ENCODE results near the gene PTPRM. TPM values are rescaled to one million over a fixed set of nuclear protein-coding genes. Genes with fewer than 3 reads are reported as not detected.
"Not testable (repeated sequence)": the region's sequence is repeated elsewhere in the genome, so short reads cannot be mapped to it uniquely, and the experiment has no call there.

The PTPRM gene
- total RNA-seq, 1 donor from 2014 or later: 102 TPM

DNA sequence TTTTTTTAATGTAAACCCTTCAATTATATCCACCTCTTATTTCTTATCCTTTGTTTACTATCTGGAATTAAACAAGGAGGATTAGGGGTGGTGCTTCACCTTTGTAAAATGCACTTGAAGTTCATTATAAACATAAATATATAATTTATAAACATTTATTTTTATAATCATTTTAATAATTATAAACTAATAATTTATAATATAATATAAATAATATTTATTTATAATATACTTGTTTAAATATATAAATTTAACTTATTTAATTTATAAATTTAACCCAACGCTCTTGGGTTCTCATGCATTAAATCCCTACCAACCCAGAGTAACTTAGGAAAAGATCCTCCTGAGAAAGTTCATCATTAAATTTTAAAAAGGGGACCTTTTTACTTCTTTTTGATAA, 452.5 kb downstream of the PTPRM start:
- FAIRE-seq: peak; percentile 40

DNA sequence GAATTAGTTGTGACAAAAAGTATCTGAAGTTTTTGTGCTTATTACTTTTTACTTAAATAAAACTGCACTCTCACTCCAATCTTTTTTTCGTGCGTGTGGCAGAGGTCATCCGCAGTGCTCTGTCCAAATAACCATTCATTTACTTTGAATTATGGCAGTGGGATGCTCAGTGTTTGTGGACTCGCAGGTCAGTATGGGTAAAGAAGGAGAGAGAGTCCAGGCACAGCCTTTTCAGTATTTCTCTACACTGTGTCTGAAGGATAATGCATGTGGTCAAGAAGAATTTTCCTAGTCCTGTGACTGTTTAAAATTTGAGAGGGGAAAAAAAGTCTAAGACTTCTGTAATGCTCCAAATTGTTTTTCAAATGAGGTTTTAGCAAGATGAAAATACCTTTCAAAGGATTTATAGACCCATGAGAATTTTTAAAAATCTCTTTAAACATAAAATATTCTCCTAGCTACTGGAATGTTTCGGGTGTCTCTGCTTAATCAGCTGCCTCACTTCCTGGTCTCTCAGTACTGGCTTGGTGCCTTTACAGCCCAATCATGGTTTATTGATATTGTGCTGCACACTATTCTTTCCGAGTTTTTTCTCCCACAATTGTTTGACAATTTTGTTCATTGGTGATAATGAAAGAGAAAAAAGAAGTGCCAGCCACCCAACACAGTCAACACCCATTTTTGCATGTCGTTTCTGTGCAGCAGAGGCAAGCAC, 453.2 kb downstream of the PTPRM start:
- DNase-seq (ENCODE audit: low spot score in 2 of 2): no peak
- FAIRE-seq: no peak

More for the DNA sequence above, 452.5 kb downstream of the PTPRM start:
- no peak for DNase-seq (ENCODE audit: low spot score in 2 of 2)

DNA sequence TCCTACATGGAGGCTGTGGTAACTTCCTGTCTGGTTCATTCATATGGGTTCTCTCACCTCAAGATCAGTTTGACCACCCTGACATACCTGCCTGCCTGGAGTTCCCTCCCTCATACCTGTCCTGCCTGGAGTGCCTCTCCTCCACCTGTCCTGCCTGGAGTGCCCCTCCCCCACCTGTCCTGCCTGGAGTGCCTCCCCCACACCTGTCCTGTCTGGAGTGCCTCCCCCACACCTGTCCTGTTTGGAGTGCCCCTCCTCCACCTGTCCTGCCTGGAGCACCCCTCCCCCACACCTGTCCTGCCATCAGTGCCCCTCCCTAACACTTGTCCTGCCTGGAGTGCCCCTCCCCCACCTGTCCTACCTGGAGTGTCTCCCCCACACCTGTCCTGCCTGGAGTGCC, 461.9 kb downstream of the PTPRM start:
- FAIRE-seq (no peak), DNase-seq (ENCODE audit: low spot score in 2 of 2) (no peak)

DNA sequence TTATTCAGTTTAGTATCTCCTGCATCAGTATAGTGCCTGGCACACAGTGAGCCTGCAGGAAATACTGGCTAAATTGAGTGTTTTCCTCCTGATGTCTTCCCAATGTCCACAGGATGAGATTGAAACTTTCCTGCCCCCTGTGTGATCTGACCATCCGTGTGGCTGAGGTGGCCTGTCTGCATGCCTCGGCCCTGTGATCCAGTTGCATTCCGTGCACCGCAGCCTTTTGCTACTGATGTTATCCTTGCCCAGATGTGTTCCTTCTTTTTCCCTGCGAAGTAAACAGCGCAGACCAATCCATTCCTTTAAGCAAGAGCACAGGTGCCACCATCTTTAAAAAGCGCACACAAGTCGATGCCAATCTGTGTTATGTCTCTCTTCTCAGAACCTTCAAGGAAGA, 462.6 kb downstream of the PTPRM start:
- FAIRE-seq: no peak

DNA sequence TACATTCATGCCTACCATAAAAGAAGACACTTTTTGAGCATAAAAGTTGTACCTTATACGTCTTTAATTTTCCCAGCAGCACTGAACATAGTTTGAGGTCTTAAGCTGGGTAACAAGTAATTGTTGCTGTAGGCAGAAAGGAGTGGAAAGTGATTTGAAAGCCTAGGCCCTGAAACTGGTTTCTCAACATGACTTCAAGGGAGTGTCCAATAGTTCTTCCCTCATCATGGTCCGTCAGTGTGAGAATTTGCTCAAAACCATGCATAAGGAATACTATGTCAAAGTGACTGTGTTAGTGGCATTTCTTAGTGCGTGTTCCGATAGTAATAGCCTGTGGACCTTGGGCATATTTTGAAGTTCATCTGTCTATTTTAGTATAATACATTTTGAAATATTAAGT, 463.1 kb downstream of the PTPRM start:
- FAIRE-seq: no peak
- DNase-seq (ENCODE audit: low spot score in 2 of 2): no peak

More for the DNA sequence above, 462.6 kb downstream of the PTPRM start:
- DNase-seq (ENCODE audit: low spot score in 2 of 2): no peak

DNA sequence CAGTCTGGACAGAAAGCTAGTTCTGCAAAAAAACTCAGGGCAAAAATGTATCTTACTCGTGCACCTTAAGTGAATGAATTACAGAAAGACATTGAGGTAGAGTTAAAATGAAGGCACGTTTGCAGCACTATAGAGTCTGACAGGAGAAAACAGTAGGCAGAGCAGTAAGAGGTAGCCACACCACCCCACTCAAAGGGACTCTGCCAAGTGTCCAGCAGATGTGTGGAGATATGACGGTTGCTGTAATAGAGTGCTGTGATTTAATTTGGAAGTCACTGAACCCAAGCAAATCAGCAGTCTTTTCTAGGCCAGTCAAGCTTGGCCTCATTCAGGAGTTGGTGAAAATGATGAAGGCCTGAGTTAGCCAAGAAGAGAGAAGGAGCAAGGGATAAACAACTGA, 464.4 kb downstream of the PTPRM start:
- no peak for FAIRE-seq
- no peak for DNase-seq (ENCODE audit: low spot score in 2 of 2)

DNA sequence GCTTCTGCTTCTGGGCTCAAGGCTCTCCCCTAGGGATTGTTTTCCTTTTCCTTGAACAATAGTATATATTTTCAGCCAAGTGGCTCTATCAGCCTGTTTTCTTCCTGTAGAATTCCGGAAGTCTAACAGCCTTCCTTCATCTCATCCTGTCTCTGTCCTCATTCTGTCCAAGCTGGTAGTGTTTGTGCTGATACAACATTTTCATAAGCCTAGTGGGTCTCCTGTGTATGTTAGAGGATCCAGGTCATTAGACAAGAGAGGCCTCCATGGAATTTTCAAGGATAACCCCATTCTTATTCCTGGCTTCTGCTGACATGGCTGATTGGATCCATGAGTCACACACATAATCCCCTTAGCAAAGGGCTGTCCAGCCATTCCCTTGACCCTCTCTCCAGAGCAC, 467.6 kb downstream of the PTPRM start:
- DNase-seq (ENCODE audit: low spot score in 2 of 2) (no peak), FAIRE-seq (no peak)

DNA sequence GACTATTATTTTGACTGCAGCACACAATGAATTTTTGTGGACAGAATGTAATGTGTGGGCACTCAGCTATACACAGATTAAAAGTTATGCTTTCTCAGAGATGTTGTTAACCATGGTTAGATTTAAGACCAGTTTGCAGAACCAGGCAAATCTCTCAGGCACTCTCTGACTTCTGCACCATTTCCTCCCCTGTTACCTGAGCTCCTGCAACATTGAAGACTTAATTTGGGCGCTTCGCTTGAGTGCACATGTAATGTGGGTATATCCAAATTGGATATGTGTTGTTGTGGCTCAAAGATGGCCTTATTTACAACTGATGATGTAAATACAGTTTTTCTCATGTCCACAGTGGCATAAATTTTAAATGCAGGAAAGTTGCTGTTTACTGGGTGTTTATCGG, 469.4 kb downstream of the PTPRM start:
- DNase-seq (ENCODE audit: low spot score in 2 of 2) (no peak), FAIRE-seq (no peak)

DNA sequence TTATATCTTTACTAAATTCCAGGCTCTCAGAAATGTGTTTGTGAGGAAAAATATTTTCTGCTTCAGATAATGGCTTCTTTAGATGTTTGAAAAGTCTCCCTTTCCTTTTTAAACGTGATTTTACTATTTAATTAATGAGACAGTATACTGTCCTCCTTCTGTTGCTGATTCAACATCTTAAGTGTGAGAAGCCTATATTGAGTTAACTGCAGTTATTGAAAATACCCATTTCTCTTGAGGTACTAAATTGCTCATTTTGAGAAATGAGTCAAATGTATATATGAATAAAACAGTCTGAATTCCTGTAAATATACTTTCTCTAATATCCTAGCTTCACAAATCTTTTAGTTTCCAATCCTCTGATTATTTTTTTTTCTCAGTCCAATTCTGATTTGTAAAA, 470.2 kb downstream of the PTPRM start:
- DNase-seq (ENCODE audit: low spot score in 2 of 2) (no peak), FAIRE-seq (no peak)

DNA sequence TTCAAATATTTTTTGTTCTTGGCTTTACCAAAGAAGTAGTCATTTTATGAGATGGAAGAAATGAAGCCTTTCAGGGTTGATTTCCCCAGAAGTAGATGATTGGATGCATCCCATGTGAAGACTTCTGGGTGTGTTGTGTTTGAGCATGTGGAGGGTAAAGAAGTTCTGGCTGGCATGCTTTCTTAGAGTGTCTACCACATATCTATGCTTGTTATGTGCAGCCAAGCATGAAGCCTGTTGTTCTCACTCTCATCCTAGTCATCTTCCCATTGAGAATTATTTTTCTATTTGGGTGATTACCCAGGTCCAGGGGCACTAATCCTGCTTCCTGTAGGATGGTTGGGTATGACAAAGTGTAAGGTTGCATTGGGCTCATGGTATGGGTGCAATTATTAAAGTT, 472.9 kb downstream of the PTPRM start:
- DNase-seq (ENCODE audit: low spot score in 2 of 2) (no peak), FAIRE-seq (no peak)

DNA sequence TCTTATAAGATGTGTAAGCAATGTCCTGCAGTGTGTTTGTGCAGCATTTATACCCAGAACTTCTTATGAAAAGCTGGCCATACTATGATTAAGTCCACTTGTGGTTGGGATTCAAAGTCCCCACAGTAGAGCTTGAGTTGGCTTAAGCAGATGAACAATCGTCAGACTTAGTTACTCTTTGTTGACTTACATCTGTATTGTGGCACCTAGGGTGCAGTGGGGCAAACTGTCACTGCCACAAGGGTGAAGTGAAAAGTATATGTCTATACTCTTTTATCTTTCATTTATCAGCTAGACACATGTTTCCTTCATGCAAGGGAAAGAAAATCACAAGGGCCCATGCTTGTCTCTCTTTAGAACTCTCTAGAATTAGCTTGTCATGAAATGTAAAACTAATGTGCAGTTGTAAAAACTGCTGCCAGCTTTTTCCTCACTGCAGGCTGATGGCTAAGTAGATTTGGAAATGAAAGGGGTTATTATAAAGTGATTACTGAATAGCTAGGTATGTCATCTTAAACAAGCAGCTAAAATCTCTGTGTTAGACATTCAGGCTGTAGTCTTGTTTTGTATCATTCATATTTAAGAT, 474.5 kb downstream of the PTPRM start:
- DNase-seq (ENCODE audit: low spot score in 2 of 2) (no peak), FAIRE-seq (no peak)

DNA sequence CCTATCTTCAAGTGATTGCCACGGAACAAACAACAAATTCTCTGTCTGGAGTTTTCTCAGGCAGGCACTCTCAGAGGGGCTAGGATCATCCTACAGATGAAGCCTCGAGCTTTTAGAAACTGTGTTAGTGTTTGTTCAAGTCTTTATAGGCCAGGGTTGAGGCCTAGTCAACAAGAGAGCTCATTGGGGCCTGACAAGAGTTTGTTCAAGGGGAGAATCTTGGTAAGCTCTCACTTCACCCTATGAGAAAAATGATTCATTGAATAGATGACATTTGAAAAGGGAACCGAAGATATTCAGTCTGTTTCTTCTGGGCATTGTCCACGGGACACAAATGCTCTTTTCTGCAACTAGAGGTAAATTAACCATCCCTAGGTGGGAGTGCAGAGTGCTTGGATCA, 476.9 kb downstream of the PTPRM start:
- DNase-seq (ENCODE audit: low spot score in 2 of 2) (no peak), FAIRE-seq (no peak)

DNA sequence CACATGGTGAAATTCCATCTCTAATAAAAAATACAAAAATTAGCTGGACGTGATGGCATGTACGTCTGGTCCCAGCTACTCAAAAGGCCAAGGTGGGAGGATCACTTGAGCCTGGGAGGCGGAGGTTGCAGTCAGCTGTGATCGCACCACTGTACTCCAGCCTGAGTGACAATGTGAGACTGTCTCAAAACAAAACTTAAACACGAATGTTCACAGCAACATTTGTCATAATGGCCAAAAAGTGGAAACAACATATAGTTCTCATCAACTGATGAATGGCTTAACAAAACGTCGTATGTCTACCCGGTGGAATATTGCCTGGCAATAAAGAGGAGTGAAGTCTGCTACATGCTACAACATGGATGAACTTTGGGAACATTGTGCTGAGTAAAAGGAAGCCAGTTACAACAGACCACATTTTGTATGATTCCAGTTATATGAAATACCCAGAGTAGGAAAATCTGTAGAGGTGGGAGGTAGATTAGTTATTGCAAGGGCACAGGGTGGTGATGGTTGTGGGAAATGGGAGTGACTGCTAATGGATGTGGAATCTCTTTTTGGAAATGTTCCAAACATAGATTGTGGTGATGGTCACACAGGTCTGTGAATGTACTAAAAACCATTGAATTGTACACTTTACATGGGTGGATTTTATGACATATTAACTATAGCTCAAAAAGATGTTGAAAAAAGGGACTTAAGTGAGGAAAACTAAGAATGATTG, 478.2 kb downstream of the PTPRM start:
- FAIRE-seq: no peak

DNA sequence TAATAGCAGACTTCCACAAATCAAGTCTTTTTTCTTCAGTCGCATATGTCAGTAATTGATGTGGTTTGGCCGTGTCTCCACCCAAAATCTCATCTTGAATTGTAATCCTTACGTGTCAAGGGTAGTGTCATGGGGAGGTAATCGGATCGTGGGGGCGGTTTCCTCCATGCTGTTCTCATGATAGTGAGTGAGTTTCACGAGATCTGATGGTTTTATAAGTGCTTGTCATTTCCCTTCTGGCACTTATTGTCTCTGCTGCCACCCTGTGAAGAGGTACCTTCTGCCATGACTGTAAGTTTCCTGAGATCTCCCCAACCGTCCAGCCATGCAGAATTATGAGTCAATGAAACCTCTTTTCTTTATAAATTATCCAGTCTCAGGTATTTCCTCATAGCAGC, 478.8 kb downstream of the PTPRM start:
- DNase-seq (ENCODE audit: low spot score in 2 of 2): no peak
- FAIRE-seq: no peak

More for the DNA sequence above, 478.2 kb downstream of the PTPRM start:
- DNase-seq (ENCODE audit: low spot score in 2 of 2): no peak

DNA sequence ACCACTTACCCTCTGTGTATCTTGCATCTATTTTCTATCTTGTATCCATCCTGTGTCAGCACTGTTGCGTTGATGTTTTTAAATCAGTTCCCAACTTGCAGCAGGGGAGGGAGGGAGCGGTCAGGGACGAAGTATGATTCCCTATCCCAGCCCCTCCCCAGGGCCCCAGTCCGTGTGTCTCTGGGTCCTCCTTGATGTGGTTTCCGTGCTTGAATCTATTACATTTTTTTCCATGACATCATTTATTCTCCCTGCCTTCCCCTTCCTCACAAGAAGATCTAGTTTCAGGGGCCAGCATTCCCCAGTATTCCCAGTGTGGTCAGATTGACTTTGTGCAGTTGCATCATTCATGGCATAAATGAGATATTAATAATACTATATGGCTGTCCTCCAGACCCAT, 479.3 kb downstream of the PTPRM start:
- DNase-seq (ENCODE audit: low spot score in 2 of 2) (no peak), FAIRE-seq (no peak)

DNA sequence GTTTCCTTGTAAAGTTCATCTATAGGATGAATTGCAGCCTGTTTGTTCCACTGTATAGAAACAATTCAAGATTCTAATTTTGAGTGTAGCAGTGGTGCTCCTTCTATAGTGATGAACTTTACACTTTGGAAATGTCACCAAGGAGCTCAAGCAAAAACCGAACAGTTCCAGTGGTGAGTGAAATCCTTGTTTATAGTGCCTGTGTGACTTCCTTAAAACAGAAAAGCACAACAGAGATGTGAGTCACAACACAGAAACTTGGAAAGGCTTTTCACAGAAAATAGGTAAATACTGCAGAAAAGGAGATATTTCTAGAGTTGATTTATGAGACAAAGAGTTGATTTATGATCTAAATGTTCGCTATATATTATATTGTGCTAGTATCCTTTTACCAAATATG, 482.0 kb downstream of the PTPRM start:
- DNase-seq (ENCODE audit: low spot score in 2 of 2) (no peak), FAIRE-seq (no peak)

DNA sequence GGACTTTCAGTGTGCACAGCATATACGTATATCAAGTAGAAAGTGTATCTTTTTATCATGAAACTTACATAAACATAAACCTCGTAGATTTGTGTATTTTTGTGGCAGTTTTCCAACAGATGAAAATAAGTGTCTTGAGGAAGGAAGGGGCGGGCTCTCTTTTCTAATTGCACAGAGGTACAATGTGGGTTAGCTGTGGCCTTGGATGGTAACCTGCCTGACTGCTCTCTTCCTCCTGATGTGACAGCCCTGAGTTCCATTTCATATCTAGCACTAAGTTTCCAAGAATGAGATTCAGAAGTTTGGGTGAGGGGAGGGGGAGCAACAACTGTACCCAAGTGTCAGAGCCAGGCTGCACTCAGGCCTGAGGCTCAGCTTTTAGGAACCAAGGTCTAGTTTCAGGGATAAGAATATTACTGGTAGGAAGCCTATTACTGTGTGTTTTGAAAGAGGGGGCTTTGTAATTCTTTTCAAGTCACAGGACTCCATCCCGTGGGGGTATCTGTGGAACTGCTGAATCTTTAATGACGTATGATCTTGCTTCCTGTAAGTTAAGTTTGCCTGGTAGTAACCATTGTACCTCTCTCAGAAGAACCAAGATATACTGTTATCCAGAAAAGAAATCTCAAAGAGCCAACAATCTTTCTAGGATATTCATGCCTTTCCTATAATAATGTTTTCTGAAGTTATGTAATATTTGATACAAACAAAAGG, 483.7 kb downstream of the PTPRM start:
- FAIRE-seq (no peak), DNase-seq (ENCODE audit: low spot score in 2 of 2) (no peak)

DNA sequence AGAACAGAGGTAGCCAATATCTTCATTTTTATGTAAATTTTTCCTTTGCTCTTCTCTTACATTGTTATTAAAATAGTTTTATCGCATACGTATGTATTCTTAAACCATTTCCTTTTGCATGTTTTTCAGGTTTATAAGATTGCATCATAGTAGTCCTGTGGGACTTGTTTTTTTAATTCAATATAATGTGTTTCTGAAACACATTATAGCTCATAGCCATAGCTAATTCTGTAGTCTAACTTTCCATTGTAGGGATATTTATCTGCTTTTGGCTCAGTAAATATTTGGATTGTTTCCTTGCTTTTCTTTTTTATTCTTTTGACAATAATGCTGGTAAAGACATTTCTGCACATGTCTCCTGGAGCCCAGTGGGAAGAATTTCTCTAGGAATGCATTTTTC, 484.3 kb downstream of the PTPRM start:
- FAIRE-seq (no peak), DNase-seq (ENCODE audit: low spot score in 2 of 2) (no peak)

DNA sequence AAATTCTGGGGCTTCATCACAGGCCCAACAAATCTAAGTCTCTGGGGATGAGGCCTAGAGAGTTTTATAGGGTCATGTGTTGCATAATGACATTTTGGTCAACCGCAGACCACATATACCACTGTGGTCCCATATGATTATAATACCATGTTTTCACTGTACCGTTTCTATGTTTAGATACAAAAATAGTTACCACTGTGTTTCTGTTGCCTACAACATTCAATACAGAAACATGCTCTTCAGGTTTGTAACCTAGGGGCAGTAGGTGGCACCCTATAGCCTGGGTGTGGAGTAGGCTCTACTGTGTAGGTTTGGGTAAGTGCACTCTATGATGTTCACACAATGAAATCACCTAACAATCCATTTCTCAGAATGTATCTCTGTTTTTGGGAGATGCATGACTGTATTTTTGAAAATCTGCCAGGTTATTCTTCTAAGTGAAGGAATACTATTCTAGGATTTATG, 485.2 kb downstream of the PTPRM start:
- no peak for DNase-seq (ENCODE audit: low spot score in 2 of 2)
- no peak for FAIRE-seq

DNA sequence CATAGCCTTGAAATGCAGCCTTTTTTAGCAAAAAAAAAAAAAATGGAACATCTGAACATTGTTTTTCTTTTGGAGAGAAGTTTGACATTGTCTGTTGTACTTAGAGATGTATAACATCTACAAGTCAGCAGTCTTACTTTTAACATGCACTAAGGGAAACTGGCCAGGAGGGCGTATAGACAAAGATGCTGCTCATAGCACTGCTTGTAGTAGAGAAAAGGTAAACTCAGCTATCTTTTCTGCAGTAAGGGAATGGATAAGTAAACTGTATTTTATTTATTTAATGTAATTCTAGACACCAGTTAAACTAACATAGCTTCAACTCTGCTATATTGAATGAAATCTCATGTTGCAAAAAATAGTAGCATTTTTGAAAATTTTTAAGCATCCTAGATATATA, 489.6 kb downstream of the PTPRM start:
- DNase-seq (ENCODE audit: low spot score in 2 of 2): no peak

DNA sequence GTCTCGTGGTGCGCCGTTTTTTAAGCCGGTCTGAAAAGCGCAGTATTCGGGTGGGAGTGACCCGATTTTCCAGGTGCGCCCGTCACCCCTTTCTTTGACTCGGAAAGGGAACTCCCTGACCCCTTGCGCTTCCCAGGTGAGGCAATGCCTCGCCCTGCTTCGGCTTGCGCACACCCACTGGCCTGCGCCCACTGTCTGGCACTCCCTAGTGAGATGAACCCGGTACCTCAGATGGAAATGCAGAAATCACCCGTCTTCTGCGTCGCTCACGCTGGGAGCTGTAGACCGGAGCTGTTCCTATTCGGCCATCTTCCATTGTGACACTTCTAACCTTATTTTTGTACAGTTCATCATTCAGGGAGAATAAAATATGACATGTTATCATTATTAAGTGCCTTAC, 496.0 kb downstream of the PTPRM start:
- FAIRE-seq; DNase-seq (ENCODE audit: low spot score in 2 of 2): not testable (repeated sequence)

More for the DNA sequence above, 489.6 kb downstream of the PTPRM start:
- no peak for FAIRE-seq

Data from frontal cortex (tissue), 4 donors.